T-helper 1 cell (primary cell): Measurements from ENCODE around the gene AP3S1.
"Not testable (repeated sequence)": the region's sequence is repeated elsewhere in the genome, so short reads cannot be mapped to it uniquely, and the experiment has no call there.

Source experiments
- DNase-seq, 5 donors: peaks; one replicate each; pipeline ENCODE4 v3.0.0-alpha.2; 2012 to 2020
- total RNA-seq, 4 donors: gene quantifications; one replicate each; lab custom pipeline; 2026; lab: John Stamatoyannopoulos, UW

Gene AP3S1
- 13.1 to 27.1 (median 20.2) reads per million in 4 donors for total RNA-seq

DNA sequence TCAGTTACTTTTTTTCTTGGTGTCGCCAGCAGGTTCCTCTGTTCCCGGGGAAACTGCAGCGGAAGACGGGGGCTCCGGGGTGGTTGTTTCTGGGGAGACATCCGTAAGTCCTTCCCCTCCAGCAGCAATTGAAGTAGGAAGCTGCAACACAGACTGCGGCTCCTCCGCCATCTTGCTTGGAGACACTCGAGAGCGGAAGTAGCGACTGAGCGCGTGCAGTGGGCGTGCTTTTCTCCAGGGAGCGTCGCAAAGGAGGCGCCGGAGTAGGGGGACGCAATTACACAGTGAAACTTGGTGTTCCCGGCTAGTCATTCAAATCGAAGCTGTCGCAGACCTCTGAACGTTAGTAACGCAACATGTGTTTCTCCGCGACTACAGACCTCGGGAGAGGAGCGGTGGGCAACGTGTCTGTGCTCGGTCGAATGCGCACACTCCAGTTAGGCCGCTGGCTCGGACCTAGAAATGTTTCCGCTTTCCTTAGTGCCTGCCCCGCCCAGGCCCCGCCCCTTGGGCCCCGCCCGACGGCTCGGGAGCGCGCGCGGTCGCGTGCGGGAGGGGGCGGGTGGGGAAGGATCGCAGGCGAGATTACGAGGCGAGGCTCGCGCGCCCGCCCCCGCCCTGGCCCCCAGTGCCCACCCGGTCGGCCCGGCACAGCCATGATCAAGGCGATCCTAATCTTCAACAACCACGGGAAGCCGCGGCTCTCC, at the start of gene AP3S1, which contains the start of gene ATG12:
TSS of gene AP3S1 (plus strand) at position 554 of the 707 bp plus-strand sequence. CDS start at position 657, 103 bp downstream.
TSS of gene ATG12 (minus strand) at position 184 of the 707 bp plus-strand sequence. CDS start at position 171, 13 bp downstream.
- DNase-seq = peak; percentile 79 to 94 (median 86)

DNA sequence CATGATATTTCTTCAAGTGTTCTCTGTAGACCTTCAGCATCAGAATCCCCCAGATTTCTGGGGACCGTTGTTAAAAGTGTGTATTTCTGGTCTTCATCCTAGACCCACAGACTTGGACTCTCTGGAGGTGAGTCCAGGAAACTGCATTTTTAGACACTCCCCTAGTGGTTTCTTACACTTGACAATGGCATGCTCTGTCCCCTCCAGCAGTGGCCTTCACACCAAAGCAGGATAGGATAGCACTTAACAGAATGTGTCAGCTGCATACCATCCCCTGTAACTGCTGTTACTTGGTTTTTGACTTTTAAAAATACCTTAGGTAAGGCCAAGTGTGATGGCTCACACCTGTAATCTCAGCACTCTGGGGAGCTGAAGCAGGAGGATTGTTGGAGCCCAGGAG, 46.0 kb upstream of the AP3S1 start:
- no peak for DNase-seq

DNA sequence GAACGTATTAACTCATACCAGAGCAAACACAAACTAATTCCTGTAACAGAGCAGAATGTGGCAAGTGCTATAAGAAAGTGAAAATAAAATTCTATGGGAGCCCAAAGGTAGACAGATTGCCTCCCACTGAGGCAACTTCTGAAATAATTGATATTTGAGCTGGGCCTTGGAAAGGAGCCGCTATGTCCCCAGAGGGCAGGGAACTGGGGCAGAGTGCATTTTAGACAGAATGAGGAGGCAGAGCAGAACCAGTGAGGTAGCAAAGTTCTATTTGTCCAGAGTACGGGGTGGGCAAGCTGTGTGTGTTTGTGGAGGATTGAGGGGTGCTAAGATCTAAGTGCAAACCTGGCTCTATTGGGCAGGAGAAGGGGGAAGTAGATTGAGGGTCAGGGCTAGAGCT, 45.1 kb upstream of the AP3S1 start:
- no peak for DNase-seq

DNA sequence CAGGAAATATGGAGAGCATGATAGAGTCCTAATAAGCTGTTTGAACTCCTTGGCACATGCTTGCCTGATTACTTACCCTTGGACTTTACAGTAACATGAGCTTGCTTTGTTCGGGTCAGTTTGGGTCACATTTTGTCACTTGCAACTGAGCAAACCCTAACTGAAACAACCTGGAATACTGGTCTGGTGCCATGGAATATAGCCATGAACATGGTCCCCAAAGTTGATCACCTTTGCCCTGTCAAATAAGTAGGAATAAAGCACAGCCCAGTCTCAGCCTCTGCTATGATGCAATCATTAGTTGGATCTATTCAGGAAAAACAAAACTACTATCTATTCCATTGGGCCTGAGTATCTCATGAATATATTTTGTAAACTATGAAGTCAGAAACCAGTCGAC, 43.5 kb upstream of the AP3S1 start:
- no peak for DNase-seq

DNA sequence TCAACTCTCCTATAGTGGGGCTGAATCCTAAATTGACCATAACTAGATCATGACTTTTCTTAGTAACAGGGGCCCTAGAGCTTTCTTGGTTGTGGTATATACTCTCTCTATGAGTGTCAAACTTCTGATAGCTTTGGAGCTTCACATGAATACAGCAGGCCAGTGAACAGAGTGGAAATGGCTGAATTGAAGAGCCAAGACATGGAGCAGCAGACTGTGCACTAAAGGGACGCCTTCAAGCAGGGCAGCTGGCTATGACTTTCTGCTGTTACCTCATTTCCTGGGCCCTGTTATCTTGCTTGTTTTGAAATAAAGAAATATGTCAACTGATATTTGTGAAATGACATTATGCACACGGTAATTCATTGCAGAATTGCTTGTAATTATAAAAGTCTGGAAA, 41.6 kb upstream of the AP3S1 start:
- DNase-seq = no peak

DNA sequence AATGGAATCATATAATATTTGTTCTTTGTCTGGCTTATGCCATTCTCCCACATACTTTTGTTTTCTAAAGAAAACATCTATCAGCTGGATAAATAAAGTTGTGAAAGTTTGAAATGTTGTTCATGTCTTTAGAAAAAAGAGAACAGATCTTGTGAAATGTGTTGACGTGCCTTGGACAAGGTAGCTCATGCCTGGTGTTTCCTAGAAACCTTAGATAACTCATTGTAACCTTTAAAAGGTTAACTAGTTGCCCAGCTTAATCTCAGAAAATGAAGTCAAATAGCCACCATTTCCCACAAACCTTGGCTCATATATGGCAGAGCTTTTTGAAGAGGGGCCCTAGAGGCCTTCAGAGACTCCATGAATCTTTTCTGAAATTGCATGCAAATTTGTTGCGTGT, 40.6 kb upstream of the AP3S1 start:
- no peak for DNase-seq

DNA sequence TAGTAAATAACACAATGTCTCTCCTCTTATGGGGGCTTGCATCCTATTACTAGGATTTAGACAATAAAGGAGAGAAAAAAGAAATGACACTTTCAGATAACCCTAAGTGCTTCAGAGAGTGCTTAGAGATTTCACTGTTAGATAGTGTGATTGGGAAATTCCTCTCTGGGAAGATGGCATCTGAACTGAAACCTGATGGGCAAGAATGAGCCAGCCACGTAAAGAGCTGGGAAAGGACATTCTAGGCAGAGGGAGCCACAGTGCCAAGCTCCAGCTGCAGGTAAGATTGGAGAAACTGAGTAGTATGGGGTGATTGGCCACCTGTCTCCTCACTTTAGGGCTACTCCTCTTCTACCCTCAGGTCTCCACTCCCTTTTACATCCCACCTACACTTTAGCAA, 39.8 kb upstream of the AP3S1 start:
- no peak for DNase-seq

DNA sequence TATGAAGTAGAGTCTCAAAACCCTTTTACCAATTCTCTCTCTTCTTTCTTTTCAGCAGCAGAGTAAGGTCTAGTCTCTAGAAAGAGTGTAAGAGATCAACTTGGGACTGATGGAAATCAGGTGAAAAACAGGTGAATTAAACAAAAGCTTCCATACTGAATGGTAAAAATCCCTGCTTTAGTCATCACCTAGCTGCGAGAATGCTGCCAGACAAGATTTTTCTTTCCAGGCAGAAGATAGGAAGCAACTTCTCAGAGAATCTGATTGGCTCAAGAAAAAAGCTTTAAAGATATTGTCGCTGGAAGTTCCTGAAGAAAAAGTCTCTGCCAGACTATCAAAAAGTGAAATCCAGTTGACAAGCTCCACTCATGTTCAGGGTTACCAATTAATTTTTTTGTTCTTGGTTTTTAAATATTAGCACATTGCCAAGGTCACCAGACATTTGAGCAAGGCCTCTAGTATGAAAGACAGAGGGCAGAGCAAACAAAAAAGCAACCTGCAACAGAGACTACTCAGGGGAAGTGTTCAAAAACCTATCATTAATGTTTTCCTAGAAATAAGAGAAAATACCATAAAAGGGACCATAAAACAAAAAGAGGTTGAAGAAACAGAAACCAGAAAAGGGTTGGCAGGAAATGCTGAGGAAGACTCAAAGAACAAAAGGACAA, 34.6 kb upstream of the AP3S1 start:
- DNase-seq = peak in 1 of 5 donors; percentile 42

DNA sequence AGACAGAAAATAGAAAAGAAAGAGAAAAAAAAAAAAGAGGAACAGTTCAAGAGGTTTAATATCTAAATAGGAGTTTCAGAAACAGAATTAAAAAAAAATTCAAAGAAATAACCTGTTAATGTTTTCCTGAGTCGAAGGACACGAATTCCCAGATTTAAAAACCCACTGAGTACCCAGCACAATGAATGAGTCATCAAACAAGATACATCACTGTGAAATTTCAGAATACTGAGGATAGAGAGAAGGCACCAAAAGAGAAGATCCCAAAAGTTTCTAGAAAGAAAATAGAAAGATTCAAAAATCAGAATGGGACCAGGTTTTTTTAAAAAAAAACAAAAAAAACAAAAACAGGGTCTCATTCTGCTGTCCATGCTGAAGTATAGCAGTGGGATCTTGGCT, 34.1 kb upstream of the AP3S1 start:
- DNase-seq = no peak

DNA sequence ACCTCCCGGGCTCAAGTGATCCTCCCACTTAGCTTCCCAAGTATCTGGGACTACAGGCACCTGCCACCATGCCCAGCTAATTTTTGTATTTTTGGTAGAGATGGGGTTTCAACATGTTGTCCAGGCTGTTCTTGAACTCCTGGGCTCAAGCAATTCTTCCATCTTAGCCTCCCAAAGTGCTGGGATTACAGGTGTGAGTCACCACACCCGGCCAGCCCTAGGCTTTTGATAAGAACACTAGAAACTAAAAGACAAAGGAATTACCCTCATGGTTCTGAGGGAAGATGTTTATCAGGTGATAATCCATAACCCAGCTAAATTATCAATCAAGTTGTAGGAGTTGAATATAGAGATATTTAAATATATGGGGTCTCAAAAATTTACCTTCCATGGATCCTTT, 33.7 kb upstream of the AP3S1 start:
- not testable (repeated sequence) for DNase-seq

DNA sequence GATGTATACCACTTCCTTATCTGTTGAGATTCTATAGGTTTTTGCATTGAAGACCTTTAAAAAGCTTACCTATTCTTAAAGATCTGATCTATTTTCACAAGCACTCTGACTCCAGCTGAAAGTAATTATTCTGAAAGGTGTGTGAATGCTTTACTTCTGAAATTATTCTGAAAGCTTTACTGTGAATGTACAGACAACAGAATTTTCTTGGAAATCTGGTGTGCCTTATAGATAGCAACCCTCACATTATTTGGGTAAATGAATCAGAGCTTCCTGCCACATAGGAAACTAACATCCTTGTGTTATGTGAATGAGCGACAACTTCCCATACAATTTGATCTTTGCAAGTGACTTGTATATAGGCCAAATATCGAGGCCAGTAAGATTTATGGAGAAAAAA, 31.8 kb upstream of the AP3S1 start:
- peak in 1 of 5 donors; percentile 63 for DNase-seq

DNA sequence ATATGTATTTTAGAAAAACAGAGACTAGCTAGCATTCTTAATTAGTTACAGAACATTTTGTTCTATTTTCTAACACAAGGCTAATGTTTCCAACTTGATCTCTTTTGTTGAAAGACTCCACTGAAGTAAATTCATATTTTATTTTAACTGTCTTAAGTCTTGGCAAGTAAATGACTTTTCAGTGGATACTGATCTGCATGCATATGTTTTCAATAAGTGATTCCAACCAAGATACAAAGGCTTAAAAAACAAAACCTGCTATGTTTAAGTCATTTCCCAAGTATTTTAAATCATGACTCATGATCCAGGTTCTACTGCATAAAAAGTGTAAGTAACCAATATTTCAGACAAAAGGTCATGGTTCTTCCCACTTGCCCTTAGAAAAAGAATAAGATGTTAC, 31.0 kb upstream of the AP3S1 start:
- DNase-seq = no peak

DNA sequence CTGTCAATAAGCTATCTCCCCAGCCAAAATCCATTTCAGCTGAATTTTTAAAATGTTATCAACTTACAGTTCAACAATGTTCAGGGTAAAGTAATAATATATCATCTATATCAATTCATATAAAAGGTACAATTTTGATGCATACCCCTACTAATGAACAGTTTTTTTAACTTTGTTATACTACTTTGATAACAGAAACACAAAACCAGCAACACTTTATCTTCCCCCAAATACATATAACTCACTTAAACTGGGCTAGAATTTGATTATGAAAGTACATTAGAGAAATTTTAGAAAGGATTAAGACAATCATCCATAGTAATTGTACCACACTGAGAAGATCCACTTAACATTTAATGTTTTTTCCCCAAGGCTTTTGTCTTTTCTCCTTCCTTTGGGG, 30.3 kb upstream of the AP3S1 start:
- no peak for DNase-seq

DNA sequence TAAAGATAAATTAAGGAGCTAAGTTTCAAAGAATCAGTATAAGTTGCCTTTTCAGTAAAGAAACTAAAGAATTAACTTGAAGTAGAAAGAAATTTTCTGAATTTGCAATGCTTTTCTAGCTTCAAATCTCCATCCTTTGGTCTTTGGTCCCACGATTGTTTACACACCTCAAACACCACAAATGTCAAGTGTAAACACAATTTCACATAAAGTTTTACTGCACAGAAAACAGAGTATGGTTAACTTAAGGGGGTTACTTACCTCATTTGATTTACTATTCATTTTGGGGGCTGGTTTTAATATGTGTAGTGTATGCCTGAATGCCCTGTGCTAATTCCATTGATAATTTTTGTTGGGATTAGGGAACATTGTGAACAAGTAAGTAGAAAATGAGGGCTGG, 29.4 kb upstream of the AP3S1 start:
- DNase-seq = no peak

DNA sequence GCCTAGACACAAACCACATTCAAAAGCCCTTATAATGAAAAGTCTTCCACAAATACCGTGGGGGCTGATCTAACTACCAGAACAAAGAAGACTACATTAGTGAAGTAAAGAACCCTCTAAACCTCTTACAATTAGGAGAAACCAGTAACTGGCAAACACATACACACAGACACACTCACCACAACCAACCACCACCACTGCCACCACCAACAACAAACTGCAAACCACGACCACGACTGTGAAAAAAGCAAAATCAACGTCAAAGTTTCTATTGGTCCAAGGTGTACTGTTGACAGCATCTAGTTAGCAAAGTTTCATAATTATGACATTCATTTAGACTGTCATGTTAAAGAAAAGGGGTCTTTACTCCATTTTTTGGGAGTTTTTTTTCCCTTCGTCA, 28.0 kb upstream of the AP3S1 start:
- peak in 1 of 5 donors; percentile 60 for DNase-seq

DNA sequence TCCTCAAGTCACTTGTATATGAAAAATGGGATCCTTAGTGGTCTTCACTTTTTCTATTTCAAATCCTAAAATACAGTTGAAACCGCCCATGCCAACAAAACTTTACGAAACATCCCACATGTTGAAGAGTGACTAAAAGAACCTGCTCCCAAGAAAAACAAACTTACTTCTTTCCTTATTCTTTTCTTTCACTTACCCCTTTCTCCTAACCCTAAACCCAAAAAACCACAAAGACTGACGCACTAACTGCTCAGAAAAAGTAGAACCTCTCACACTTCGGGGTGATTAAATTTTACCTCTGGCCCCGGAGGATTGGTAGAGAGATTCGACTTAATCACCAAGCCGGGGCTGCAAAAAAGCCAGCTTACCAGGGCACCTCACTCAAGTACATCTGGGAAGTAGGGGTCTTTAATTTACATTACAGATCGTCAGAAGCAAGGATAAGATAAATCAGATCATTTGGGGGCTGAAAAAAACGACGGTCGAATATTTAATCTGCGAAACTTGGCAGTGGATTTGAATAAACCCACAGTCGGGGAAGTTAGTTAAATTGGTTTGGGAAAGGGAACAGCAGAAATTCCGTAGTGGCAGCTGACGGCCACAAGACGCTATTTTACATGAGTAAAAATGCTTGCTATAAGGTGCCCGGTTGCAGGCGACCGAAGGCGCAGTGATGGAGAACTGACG, 26.6 kb upstream of the AP3S1 start:
- peak in 1 of 5 donors; percentile 20 for DNase-seq

DNA sequence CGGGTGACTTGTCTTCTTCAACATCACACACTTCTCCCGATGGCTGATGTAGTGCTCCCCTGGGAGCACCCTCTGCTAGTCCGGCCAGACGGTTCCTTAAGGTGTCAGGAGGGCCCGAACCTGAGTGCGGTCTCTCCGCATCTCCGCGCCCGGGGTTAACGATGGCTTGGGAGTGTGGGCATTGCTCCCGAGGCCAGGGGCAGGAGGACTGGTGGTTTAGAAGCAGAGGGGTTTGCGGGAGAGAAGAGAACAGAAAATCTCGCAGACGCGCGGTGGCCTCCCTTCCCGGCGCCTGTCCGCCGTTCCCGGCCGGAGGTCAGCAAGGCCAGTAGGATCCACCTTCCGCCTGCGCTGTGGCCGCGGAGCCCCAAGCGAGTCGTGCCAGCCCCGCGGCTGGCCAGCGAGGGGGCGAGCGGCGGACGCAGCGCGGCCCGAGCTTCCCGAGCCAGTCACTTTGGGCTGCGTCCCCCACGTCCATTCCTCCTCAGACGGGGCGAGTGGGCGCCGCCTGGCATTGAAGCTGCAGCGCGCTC, 26.0 kb upstream of the AP3S1 start:
- peak in 1 of 5 donors; percentile 5 for DNase-seq

DNA sequence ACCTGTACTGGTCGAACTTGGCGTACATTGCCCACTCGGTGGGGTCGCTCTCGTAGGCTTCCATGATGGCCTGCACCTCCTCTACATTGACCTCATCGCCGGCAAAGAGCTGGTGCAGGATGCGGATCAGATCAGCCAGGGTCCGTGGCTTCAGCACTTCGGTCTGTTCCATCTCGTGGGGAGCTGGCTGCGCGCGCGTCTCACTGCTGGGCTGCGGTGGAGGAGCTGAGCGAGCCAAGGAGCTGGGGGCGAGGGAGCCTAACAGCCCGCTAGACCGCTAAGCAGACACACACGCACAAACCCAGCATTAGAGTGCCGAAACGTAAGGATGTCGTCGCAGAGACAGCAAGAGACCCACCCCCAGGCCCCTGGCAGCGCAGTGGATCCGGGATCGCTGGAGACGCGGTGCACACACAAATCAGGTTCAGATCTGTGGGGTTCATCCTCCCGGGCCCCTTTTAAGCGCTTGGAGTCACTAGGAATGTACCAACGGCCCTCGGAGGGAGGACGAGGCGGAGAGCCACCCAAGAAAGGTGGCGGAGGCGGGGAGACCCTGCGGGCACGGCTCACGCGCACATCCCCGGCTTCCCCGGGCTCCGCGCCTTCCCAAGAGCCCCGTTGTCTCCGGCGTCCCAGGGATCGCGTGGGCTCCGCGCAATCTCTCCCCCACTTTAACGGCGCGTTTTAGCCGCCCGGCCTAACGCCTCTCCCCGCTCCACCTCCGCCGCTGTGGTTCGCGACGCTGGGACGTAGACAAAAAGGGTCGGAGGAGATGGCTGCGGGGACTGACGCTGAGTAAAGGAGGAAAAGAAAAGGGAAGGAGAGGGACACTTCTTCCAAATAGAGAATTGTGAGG, 25.3 kb upstream of the AP3S1 start, which contains the start of gene CDO1:
TSS of gene CDO1 (minus strand) at position 434 of the 856 bp plus-strand sequence. CDS start at position 172, 262 bp downstream.
- peak in 1 of 5 donors; percentile 53 for DNase-seq

DNA sequence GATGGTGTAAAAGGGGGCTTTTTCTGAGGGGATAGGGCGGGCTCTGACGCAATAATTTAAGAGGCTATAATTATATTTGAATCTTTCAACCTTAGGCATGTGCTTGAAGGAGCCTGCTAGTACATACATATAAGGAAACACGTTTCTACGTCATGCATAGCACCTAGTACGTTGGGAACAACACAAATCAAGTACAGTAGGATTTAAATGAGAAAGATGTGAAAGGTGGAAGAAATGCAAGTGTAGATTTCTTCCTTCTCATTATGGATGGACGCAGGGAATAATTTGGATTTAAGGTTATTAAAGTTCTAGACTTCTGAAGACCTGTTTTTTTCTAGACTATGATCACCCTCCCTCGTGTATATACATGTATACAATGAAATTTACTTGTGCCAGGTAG, 24.3 kb upstream of the AP3S1 start:
- no peak for DNase-seq

DNA sequence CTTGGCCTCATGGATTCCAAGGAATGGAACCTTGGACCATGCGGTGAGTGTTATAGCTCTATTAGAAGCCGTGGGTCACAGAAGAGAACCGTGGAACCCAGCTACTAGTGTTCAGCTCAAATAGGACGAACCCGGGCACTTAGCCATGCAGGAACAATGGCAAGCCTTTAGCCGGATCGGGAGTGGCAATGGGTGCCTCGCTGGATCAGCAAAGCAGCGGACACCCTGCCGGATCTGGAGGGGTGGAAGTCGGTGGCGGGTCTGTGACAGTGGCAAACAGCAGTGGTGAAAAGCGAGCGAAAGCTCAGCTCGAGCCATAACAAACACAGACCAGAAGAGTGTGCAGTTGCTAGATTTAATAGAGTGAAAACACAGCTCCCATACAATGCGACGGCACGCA, 22.9 kb upstream of the AP3S1 start:
- DNase-seq = no peak

DNA sequence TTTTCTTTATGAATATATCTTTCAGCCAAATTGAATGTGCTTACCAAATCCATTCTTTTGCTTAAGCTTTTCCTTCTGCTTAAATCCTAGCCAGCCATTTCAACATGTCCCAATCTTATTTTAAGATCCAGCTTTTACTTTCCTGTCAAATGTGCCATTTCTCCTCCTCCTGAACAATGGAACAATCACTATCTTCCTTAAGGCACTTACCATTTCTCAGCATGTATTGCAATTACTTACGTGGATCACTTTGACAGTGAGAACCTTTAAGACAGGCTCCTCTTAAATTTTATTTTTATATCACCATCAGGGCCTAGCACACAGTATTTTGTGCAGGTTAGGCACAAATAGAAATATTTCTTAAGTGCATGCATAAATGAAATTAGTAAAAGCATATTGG, 20.9 kb upstream of the AP3S1 start:
- no peak for DNase-seq

DNA sequence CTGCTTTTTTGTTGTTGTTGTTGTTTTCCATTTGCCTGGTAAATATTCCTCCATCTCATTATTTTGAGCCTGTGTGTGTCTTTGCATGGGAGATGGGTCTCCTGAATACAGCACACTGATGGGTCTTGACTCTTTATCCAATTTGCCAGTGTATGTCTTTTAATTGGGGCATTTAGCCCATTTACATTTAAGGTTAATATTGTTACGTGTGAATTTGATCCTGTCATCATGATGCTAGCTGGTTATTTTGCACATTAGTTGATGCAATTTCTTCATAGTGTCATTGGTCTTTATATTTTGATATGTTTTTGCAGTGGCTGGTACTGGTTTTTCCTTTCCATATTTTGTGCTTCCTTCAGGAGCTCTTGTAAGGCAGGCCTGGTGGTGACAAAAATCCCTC, 16.8 kb upstream of the AP3S1 start:
- not testable (repeated sequence) for DNase-seq
